Fibroblast of villous mesenchyme (primary cell): ENCODE results near the gene ANKFN1. TPM values are rescaled to one million over a fixed set of nuclear protein-coding genes. Genes with fewer than 3 reads are reported as not detected.

ENCODE experiments used
- DNase-seq: peaks from one replicate; pipeline ENCODE4 v3.0.0-alpha.2; 2010; ENCODE audit warnings: low read depth
- H3K4me3 ChIP-seq: 2 replicates; pipeline ENCODE4 v1.5.1; 2011; ENCODE audit warnings: low read depth, mild to moderate bottlenecking, low read length
- CTCF ChIP-seq: IDR thresholded peaks from 2 replicates; pipeline ENCODE4 v1.5.1; 2012; ENCODE audit warnings: low read depth, mild to moderate bottlenecking, low read length; ENCODE audit not compliant: insufficient read depth
- total RNA-seq: library from RNA; depleted of rRNA; stranded (reverse); fragments of >200 nt; gene quantifications from 2 replicates; pipeline ENCODE4 v1.2.3, GENCODE V29; 2012

The ANKFN1 gene
- total RNA-seq, 1 donor = under 0.01 TPM

GRCh38 chr17:56510554-56511342 is 357.5 kb downstream of the ANKFN1 start:
- no peak overlapping the region for H3K4me3 ChIP-seq
- TF ChIP-seq CTCF = no peak
- DNase-seq = no peak

GRCh38 chr17:56514264-56514663 is 361.0 kb downstream of the ANKFN1 start:
- DNase-seq = no peak
- H3K4me3 ChIP-seq = no peak overlapping the region
- TF ChIP-seq CTCF = no peak

- no peak for TF ChIP-seq CTCF
- H3K4me3 ChIP-seq = no peak overlapping the region
- no peak for DNase-seq
Observed at GRCh38 chr17:56514899-56515298, 361.6 kb downstream of the ANKFN1 start.

GRCh38 chr17:56521414-56522141 is 368.3 kb downstream of the ANKFN1 start:
- no peak for TF ChIP-seq CTCF
- H3K4me3 ChIP-seq = no peak overlapping the region
- no peak for DNase-seq

GRCh38 chr17:56523042-56523441 is 369.8 kb downstream of the ANKFN1 start:
- no peak for DNase-seq
- no peak for TF ChIP-seq CTCF

GRCh38 chr17:56528696-56529095 is 375.4 kb downstream of the ANKFN1 start:
- no peak for TF ChIP-seq CTCF
- H3K4me3 ChIP-seq = no peak overlapping the region
- no peak for DNase-seq

More at GRCh38 chr17:56523042-56523441, 369.8 kb downstream of the ANKFN1 start:
- no peak overlapping the region for H3K4me3 ChIP-seq
